PC-3 (cell line): ENCODE results near the gene FOXP1. TPM values are rescaled to one million over a fixed set of nuclear protein-coding genes. Genes with fewer than 3 reads are reported as not detected.

Experiments
- ATAC-seq: fragments of 200-7000 bp; cut with Tn5 transposase; 2 replicates; pipeline ENCODE4 v1.9.1; 2020; ENCODE audit warnings: mild to moderate bottlenecking, moderate library complexity
- BruUV-seq: library from RNA; stranded (reverse); fragments of 400-500 nt; replicated peaks from 2 replicates; lab custom pipeline; 2021; lab: Mats Ljungman, UMichigan
- CTCF ChIA-PET: fragments of 300-600 bp; sonication (Branson Sonifier 250); formaldehyde crosslinking; loops from one replicate; lab custom pipeline; 2022; ENCODE audit warnings: antibody characterized with exemption; lab: Charles Lee
- POLR2A ChIA-PET: fragments of 300-600 bp; sonication (Branson Sonifier 250); formaldehyde crosslinking; loops from one replicate; lab custom pipeline; 2022; ENCODE audit warnings: antibody characterized with exemption; ENCODE audit not compliant: unreplicated experiment; lab: Charles Lee
- DNase-seq: peaks from one replicate; pipeline ENCODE4 v3.0.0-alpha.2; 2015
- H2AFZ ChIP-seq: fragments of 300-600 bp; sonication (generic); 2 replicates; pipeline ENCODE4 v1.6.0; 2016; ENCODE audit warnings: antibody characterized with exemption, low read length
- H3F3A ChIP-seq: fragments of 300-600 bp; sonication (generic); one replicate; pipeline ENCODE4 v1.6.0; 2017; ENCODE audit warnings: antibody characterized with exemption, low read length, control low read depth, mild to moderate bottlenecking; ENCODE audit not compliant: unreplicated experiment
- H3K27ac ChIP-seq: fragments of 300-600 bp; sonication (generic); 2 replicates; pipeline ENCODE4 v1.5.1; 2016; ENCODE audit warnings: mild to moderate bottlenecking, low read length
- H3K27me3 ChIP-seq: fragments of 300-600 bp; sonication (generic); 2 replicates; pipeline ENCODE4 v1.6.1; 2016; ENCODE audit warnings: low read length, mixed read lengths
- H3K36me3 ChIP-seq: fragments of 300-600 bp; sonication (generic); 2 replicates; pipeline ENCODE4 v1.6.1; 2016; ENCODE audit warnings: low read depth, mixed run types, low read length, mixed read lengths
- H3K4me1 ChIP-seq: fragments of 300-600 bp; sonication (generic); 2 replicates; pipeline ENCODE4 v1.5.1; 2016; ENCODE audit warnings: low read length; ENCODE audit not compliant: insufficient read depth
- H3K4me2 ChIP-seq: fragments of 300-600 bp; sonication (generic); 2 replicates; pipeline ENCODE4 v1.6.0; 2016; ENCODE audit warnings: low read length
- H3K4me3 ChIP-seq: fragments of 300-600 bp; sonication (generic); 2 replicates; pipeline ENCODE4 v1.5.1; 2016; ENCODE audit warnings: mild to moderate bottlenecking, low read length, mixed read lengths
- H3K79me2 ChIP-seq: fragments of 300-600 bp; sonication (generic); 2 replicates; pipeline ENCODE4 v1.6.1; 2017; ENCODE audit warnings: low read length, mixed read lengths
- H3K9ac ChIP-seq: fragments of 300-600 bp; sonication (generic); 2 replicates; pipeline ENCODE4 v1.6.0; 2016; ENCODE audit warnings: mild to moderate bottlenecking, low read length
- H3K9me2 ChIP-seq: fragments of 300-600 bp; sonication (generic); replicated peaks from 2 replicates; pipeline ENCODE4 v1.6.1; 2016; ENCODE audit warnings: mixed run types, low read length, mixed read lengths
- H3K9me3 ChIP-seq: fragments of 300-600 bp; sonication (generic); 2 replicates; pipeline ENCODE4 v1.6.1; 2016; ENCODE audit warnings: low read length, mixed read lengths
- H4K20me1 ChIP-seq: fragments of 300-600 bp; sonication (generic); 2 replicates; pipeline ENCODE4 v1.6.1; 2016; ENCODE audit warnings: low read length, mixed read lengths
- EZH2 ChIP-seq: fragments of 300-600 bp; sonication (generic); IDR thresholded peaks from one replicate; pipeline ENCODE4 v1.6.1; 2017; ENCODE audit warnings: antibody characterized with exemption, mild to moderate bottlenecking, low read length; ENCODE audit not compliant: unreplicated experiment
- EZH2phosphoT487 ChIP-seq: fragments of 300-600 bp; sonication (generic); IDR thresholded peaks from 2 replicates; pipeline ENCODE4 v1.6.1; 2018; ENCODE audit warnings: mild to moderate bottlenecking, antibody characterized with exemption, low read length, borderline replicate concordance
- intact Hi-C: fragments of 100-400 bp; cut with micrococcal nuclease; formaldehyde crosslinking; loops from 2 replicates; pipeline ENCODE4 v1.9.0; 2023
- total RNA-seq: library from RNA; depleted of rRNA; stranded (reverse); fragments of >200 nt; gene quantifications from 2 replicates; pipeline ENCODE4 v1.2.3, GENCODE V29; 2014
- TF ChIP-seq, protein P1 (sequence below): fragments of 300-600 bp; sonication (generic); conservative IDR thresholded peaks from 2 replicates; pipeline ENCODE4 v1.5.1; 2017; ENCODE audit warnings: antibody characterized with exemption, low read depth, mild to moderate bottlenecking, low read length

Gene FOXP1
- total RNA-seq, 1 experiment from 2014 or later, result 35.3 TPM

DNA sequence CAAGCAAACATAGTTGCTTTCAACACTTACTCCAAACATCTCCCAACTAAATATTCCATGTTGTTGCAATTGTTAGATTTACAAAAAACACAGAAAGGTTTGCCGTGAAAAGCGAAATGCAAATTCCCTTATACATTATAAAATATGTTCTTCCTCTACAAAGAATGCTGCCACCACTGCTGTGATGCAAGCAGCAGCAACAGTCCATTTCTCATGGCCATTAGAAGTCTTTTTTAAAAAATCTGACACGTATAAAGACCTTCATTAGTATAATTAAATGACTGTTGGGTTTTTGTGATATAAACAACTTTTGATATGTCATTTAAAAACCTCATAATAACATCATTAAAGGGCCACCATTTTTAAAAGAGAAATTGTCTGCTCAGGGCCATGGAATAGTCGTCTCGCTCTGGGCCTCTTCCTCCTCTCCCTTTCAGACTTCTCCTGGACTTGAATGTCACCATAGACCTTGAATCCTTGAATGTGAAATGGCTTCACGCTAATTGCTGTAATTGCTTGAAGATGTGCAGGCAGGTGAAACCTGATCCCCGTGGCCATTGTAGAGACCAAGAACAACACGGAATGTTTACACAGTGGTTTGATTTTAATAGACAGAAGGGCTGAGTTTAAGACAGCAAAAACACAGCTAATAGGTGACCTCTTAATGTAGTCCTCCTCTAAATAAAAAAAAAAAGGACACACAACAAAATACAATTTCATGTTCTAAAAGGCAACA is 450.4 kb downstream of the FOXP1 start:
- H3K79me2 ChIP-seq, result no peaks in the 10 kb centered on the region
- no peak overlapping the region for H3K4me2 ChIP-seq
- no peak for ATAC-seq

DNA sequence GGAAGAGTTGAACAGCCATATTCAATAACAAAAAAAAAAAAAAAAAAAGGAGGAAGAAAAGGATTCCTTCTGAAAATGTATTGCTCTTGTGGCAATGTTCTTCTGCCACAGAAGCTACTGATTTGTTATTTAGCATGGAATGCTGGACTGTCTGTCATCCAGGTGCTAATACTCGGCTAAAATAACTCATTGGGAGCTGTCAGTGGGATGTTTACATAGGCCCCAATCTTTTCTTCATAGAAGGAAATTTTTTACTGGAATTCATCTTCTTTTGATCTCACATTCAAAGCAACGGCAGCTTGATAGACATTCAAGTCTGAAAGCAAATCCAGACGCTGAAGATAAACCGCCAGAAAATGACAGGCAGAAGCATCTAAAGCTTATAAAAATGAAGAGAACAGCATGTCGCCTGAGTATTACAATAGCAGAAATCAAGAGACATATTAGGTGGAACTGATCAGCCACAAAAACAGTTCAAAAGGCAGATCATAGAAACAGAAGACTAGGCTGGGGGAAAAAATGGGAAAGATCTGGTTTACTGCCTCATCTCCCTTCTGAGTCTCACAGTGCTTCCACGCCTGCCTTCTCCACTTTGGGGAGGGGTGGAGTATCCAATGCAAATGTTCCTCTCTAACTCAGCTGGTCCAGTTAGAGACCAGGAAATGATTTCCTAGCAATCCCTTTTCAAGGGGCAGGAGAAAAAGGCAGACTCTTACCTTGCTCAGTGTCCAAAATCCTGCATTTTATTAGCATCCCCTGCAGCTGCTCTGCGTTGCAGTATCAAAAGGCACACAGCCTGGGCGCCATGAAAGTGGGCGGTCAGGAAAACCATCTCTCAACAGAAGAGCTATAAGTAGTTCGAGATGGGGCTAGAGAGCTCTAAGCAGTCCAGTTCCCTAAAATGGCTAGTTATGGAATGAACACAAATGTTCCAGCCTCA is 451.9 kb downstream of the FOXP1 start:
- Histone ChIP-seq H3K4me3 (peak overlapping the region; percentile 71; the same call in 1 of the 2 replicates), H3K27ac (no peak overlapping the region), H3K4me2 (peak overlapping the region; percentile 82), H3K79me2 (no peaks in the 10 kb centered on the region), H3K9ac (no peak overlapping the region), H3K9me2 (no peaks in the 10 kb centered on the region), H3F3A (no peaks in the 10 kb centered on the region), H3K27me3 (no peaks in the 10 kb centered on the region), H3K36me3 (no peaks in the 10 kb centered on the region), H3K4me1 (peaks cover 32% of the 10 kb centered on the region), H2AFZ (peak overlapping the region; percentile 82; the same call in 1 of the 2 replicates), H4K20me1 (no peaks in the 10 kb centered on the region), H3K9me3 (no peaks in the 10 kb centered on the region)
- no peak for ATAC-seq
- POLR2A ChIA-PET, result interaction anchor here (0.6 kb wide), 1 partner anchor 25 kb away, joined by 3 read pairs; no protein-coding TSS in a partner anchor
- CTCF ChIA-PET, result interaction anchor here (0.5 to 1.1 kb wide), 2 partner anchors 125 to 196 kb away, joined by 3 read pairs; no protein-coding TSS in a partner anchor
- TF ChIP-seq, protein P1, sequence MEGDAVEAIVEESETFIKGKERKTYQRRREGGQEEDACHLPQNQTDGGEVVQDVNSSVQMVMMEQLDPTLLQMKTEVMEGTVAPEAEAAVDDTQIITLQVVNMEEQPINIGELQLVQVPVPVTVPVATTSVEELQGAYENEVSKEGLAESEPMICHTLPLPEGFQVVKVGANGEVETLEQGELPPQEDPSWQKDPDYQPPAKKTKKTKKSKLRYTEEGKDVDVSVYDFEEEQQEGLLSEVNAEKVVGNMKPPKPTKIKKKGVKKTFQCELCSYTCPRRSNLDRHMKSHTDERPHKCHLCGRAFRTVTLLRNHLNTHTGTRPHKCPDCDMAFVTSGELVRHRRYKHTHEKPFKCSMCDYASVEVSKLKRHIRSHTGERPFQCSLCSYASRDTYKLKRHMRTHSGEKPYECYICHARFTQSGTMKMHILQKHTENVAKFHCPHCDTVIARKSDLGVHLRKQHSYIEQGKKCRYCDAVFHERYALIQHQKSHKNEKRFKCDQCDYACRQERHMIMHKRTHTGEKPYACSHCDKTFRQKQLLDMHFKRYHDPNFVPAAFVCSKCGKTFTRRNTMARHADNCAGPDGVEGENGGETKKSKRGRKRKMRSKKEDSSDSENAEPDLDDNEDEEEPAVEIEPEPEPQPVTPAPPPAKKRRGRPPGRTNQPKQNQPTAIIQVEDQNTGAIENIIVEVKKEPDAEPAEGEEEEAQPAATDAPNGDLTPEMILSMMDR, result no peak
- no peak for TF ChIP-seq EZH2
- no peak for TF ChIP-seq EZH2phosphoT487
- DNase-seq, result no peak
- intact Hi-C loops, result loop anchor here (5.0 kb wide), 2 partner anchors 76 to 451 kb away; partner anchors contain the start of gene FOXP1
- BruUV-seq, result no TSS peak

More for the DNA sequence above, 450.4 kb downstream of the FOXP1 start:
- Histone ChIP-seq H3K4me3 (no peak overlapping the region), H3K9me2 (no peaks in the 10 kb centered on the region), H3F3A (no peaks in the 10 kb centered on the region), H3K36me3 (no peaks in the 10 kb centered on the region), H3K9ac (no peak overlapping the region), H2AFZ (no peak overlapping the region), H3K4me1 (peaks cover 32% of the 10 kb centered on the region), H4K20me1 (no peaks in the 10 kb centered on the region), H3K27me3 (no peaks in the 10 kb centered on the region), H3K27ac (no peak overlapping the region), H3K9me3 (no peaks in the 10 kb centered on the region)
- TF ChIP-seq EZH2phosphoT487, result no peak
- TF ChIP-seq, protein P1, result no peak
- BruUV-seq, result no TSS peak
- ChIA-PET POLR2A (no interaction called here), CTCF (no interaction called here)
- intact Hi-C loops, result loop anchor here (5.0 kb wide), 2 partner anchors 74 to 449 kb away; partner anchors contain the start of gene FOXP1
- no peak for DNase-seq
